ENCODE data around the gene MSI2.

The MSI2 gene

DNA sequence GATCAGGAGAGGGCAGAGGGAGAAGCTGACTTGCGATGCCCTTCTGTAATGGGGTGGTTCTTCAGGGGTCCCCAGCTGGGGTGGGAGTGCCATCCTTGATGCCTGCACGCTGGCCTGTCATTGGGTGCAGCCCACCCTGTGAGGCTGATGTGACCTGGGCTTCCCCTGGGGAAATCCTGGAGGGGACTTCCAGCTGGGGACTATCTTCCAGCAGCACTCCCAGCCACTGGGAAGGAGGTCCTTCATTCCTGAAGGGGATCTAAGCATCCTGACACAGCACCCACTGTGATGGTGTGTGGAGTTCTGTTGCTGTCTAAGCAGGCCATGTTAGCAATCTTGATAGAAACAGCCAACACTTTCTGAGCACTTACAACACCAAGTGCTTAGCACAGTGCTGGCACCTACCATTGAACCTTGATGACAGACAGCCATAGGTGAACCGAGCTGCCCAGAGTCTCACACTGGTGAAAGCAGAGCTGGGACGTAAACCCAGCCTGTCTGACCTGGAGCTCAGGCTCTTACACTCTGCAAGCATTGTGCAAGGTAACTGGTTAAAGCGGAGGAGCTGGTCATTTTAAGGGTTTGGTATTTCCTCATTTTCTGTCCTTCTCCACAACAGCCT, 277.5 kb downstream of the MSI2 start:
- no peak for DNase-seq

DNA sequence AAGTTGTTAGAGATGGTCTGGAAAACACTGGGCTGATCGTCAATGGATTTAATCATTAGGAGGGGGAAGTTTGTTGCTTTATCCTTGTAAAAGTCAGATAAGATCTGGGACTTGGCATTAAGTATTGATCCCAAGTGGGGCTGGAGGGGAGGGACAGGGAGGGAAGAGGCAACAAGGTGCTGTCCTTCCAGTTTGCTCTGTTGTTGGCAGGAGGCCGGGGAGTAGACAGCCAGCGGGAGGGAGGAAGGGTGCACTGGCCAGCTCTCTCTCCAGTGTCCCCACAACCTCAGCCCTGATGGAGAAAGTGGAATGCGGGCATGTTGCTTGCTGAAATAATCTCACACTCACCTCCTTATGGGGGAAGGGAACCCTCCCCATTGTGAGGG, 278.5 kb downstream of the MSI2 start:
- DNase-seq: no peak

GRCh38 chr17:57535249-57535966, 279.1 kb downstream of the MSI2 start:
- no peak for DNase-seq

DNA sequence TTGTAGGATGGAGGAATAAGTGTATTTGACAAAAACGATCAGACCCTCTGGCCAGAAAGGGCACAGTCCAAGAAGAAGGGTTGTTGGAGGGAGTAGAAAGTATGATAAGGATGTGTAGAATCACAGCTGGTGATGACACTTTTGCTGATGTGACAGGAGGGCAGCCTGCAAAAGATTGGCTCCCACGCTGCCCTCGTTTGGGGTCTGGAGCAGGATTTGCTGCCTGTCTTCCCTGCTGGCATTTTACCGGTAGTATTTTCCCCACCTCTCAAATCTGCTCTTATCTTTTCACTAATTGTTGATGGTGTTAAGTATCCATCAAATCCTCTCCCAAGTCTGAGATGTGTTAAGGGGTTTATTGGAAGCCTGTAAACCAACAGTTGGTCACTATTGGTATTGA, 280.0 kb downstream of the MSI2 start:
- no peak for DNase-seq

DNA sequence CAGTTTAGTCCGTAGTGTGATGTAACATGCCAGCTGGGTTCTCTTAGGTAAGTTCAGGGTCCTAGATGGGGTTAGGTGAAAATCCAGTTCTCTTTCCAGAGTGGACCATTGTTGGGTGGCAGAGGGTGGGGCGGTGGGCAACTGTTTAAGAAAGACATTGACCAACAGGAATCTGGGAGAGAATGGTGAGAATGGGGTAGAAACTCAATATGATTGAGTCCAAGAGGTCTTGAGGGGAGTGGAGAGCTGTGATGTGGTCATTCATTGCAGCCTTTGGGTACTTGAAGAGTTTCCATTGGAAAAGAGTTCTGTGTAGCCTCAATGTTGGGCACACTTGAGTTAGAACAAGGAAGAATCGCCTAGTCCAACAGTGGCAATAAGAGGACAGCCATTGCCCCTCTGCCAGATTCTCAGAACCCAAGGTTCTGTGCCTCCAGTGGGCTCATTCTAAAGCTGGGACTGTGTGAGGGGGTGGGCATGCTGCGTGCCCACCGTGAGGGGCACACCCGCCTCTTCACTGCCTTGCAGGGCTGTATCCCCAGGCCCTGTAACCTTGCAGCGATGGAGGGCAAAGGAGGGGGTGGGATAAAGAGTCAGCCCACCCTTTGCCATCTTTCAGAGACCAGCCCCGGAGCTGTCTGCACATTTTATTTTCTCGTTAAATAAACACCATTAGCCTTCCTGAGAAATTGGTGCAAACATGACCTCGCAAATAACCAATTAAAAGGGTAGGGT, 280.6 kb downstream of the MSI2 start:
- DNase-seq: no peak

- no peak for DNase-seq
Observed at GRCh38 chr17:57537524-57538410, 281.4 kb downstream of the MSI2 start.

- DNase-seq: no peak
Observed at GRCh38 chr17:57538736-57539456, 282.6 kb downstream of the MSI2 start.

DNA sequence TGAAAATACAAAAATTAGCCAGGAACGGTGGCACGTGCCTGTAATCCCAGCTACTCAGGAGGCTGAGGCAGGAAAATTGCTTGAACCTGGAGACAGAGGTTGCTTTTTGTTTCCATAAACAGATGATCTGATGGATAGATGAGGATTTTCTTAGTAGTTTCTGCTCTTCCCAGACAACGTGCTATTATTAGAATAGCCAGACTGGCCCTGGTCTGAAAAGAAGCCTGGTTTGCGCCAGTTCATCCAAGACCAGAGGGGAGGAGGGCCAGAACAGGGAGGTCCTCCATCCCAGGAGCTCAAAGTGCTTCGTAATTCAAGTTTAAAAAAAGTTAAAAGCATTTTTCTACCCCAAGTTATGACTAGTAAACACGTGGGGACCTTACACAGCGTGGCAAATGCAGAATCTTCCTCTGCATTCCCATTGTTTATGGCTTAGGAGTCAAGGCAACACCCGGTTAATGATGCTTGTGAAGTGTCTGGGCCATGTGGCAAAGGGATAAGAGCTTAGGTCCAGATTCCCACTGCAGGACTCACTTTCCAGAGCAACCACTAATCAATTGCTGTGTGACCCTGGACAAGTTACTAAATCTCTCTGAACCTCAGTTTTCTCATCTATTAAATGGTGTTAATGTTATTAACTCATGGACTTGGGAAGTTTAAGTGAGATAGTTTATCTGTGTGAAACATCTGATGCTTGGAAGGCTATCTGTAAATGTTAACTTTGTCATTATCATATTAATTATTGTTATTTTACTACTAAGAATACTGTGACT, 283.4 kb downstream of the MSI2 start:
- DNase-seq: no peak

GRCh38 chr17:57540596-57540995, 284.3 kb downstream of the MSI2 start:
- DNase-seq: no peak

DNA sequence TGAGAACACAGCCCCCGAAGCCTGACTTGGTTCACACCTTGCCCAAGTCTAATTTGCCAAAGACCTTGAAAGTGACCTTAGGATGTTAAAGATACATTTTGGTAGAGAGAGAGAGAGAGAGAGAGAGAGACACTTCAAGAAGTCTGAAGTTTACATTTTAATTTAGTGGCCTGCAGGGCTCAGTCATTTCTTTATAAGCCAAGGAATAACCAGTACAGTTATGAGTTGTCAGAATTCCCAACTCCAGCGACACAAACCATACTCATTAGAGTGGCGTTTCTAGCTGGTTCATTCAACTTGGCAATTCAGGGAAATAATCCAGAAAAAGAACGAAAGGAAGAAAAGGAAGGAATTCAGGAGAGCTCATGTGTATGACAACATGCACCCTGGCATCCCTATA, 284.7 kb downstream of the MSI2 start:
- DNase-seq: no peak

DNA sequence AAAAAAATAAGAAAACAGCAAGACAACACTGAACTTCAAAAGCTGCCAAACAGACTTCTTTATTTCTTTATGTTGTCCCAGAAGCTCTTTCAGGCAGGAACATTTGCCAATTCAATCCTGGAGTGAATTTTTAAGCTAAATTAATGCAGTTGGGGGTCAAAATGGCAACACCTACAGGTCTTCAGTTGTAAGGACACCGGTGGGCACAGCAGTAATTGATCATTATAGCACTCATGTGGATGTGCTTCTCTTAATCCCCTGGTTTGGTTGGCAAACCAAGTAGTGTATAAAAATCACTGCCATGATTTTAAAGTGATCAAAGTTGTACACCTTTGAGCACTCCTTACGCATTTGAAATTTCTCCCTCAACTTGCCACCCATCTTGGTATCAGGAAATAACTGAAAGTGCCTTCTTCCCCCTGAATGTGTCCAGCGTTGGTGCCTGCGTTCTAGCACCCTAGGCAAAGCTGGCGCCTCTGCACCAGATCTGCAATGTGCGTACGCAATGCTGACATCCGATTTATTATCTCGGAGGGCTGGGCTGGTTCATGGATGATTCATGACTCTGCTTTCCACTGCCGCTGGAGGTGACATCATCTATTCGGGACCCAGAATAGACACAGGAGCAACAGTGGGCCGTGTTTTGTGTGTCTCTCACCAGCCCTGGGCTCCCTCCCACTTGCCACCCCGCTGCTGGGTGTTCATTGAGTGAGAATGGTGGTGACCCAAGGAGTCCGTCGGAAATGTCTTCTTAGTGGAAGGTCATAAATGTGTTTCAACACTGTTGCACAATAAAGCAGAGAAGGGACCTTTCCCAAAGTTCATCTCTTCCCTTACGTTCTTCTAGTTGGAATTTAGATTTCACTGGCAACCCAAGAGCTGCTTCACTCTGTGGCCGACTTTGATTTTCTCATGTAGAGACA, 285.4 kb downstream of the MSI2 start:
- no peak for DNase-seq

GRCh38 chr17:57542510-57542909, 286.2 kb downstream of the MSI2 start:
- DNase-seq: no peak

DNA sequence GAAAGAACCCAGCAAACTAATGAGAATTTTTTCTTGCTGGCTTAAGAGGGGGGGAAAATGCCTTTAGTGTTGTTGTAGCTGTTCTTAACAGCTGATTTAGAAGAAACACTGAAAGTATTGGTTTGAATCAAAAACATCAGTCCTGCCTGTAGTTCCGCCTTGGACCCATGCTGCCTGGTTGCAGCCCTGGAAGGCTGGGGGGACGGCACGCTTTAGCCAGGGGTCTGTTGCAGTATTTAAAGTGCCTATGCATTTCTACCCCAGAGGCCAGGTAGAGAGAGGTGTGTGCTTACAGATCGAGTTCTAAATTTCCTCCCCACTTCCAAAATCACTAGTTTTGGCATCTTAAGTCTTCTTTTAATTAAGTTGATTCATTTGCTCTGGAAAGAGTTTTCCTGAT, 286.9 kb downstream of the MSI2 start:
- no peak for DNase-seq

GRCh38 chr17:57544401-57544800, 288.1 kb downstream of the MSI2 start:
- no peak for DNase-seq

- DNase-seq: no peak
Observed at GRCh38 chr17:57544834-57545463, 288.6 kb downstream of the MSI2 start.

DNA sequence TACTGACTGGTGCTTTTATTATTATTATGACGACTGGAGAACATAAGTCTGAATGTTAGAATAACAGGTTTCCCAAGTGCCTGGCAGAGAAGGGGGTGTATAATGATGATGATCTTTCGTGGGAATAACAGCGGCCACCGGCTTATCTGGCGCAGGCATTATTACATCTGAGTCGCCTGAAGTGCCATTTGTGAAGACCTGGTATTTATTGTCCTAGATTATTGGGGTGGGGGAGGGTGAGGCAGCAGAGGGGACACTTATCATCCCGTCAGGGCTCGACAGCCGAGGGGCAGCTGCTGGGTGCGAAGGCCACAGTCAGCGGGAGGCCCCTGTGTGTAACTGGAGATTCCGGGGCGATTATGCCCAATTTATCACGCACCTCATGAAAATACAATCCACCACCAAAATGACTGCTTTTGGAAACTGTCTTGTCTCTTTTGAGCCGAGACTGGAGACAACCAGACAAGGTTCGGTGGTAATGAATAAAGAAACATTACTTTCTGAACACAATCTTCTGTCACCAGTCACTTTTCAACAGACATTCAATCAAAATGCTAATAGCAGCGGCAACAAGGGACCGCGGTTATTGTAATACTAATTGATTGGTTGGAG, 289.5 kb downstream of the MSI2 start:
- DNase-seq: no peak

DNA sequence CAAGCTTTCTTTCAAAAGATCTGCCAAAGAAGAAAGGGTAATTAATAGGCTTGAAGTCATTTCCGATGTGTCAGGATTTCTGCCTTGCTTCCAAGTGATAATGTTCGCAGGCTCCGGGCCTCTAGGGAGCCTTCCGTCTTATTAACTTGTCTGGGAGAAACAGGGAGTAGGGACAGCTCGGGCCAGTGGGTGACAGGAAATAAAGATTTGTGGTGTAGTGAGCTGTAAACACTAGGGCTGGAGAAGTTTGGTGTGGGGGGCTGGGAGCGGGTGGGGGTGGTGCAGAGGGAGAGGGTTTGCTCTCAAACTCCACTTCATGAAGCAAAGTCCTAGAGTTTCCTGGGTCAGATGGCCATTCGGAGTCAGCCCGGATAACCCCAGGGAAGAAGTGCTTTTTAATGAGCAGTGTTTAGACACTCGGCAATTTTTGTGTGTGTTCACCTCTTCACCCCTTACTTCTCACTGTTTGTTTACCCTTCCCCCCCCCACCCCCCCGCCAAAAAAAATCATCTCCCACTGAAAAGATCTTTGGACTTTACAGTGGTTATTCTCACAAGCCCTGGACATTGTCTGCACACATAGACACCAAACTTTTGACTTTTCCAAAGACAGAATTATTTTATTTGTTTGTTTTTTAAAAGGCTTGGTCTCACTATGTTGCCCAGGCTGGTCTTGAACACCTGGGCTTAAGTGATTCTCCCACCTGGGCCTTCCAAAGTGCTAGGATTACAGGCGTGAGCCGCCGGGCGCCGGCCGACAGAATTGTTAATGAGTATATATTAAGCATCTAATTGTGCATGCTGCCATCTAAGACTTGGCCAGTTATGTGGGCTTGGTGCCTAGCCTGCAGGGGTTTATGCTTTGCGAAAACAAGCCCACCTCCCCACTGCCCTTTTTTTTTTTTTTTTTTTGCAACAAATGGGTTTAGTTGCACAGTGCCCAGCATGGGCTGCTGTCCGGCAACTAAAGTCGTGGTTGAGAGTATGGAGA, 292.4 kb downstream of the MSI2 start:
- no peak for DNase-seq

DNA sequence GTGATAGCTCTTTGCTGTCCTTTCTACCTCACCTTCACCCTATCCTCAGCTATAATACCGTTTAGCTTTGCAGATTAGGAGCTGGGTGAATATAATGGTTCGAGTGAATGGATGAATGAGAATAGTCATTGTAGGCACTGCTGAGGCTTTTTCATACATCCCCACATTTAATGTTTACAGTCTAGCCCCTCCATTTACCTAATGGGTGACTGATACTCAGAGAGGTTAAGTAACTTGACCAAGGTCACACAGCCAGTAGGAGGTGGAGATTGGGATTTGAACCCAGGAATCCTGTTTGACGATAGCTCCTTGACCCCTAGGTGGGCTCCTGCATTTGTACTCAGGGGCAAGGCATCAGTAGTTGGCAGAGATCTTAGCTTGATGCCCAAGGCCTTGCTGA, 293.1 kb downstream of the MSI2 start:
- DNase-seq: no peak

All from activated CD4-positive, alpha-beta T cell treated with anti-CD3 and anti-CD28 coated beads for 4 hours (primary cell).